ENCODE measurements around the gene CTTN. TPM values are rescaled to one million over a fixed set of nuclear protein-coding genes. Genes with fewer than 3 reads are reported as not detected.

CTTN gene
- total and polyA plus RNA-seq, 9 of the 15 experiments (the other 6 are each of a cell fraction or from before 2014, with no cell fraction given): 9.9 to 158 (median 99.7) TPM

GRCh38 chr11:70381872-70382861, 16.2 kb upstream of the CTTN start (continued):
- TF ChIP-seq ZNF592 (IDR thresholded peaks at IDR 0.05) (peak; percentile 57), GABPA (tag; conservative IDR thresholded peaks at IDR 0.05; ENCODE audit: low read depth) (no peak), ZNF75A (CRISPR knock-in tag; IDR thresholded peaks at IDR 0.05) (no peak), PRPF4 (IDR thresholded peaks at IDR 0.05; ENCODE audit: insufficient read depth, low read depth, low read length, poor library complexity, severe bottlenecking) (no peak), BDP1 (IDR thresholded peaks at IDR 0.05; ENCODE audit: insufficient read depth, insufficient read length) (no peak)

Data from K562 (cell line).